Omental fat pad (tissue), 4 donors: ENCODE data around the gene TAP2. TPM values are rescaled to one million over a fixed set of nuclear protein-coding genes. Genes with fewer than 3 reads are reported as not detected.

Experiments used
- ATAC-seq: fragments of 150-250 bp; one replicate; pipeline ENCODE4 v1.9.1; 2016; ENCODE audit warnings: mild to moderate bottlenecking, moderate library complexity; ENCODE audit not compliant: low FRiP score
- DNase-seq: peaks from one replicate; pipeline ENCODE4 v3.0.0-alpha.2; 2019; ENCODE audit warnings: low spot score
- total RNA-seq, 4 donors: library from RNA; depleted of rRNA; stranded (reverse); fragments of >200 nt; gene quantifications; one replicate each; pipeline ENCODE4 v1.1.0, GENCODE V29; 2016
- TF ChIP-seq, protein P1 (sequence below), 3 donors: fragments of 450-650 bp; IDR thresholded peaks; one replicate each; pipeline ENCODE4 v1.5.1; 2016 to 2017; ENCODE audit warnings: antibody characterized with exemption in 3 of 3, mild to moderate bottlenecking in 3 of 3, moderate library complexity in 2 of 3

Gene TAP2
- total RNA-seq, 4 donors from 2014 or later, result 10.1 to 54.5 (median 20.0) TPM

- no peak for DNase-seq
These were observed 27.3 kb upstream of the TAP2 start for GRCh38 chr6:32865724-32866443.

DNA sequence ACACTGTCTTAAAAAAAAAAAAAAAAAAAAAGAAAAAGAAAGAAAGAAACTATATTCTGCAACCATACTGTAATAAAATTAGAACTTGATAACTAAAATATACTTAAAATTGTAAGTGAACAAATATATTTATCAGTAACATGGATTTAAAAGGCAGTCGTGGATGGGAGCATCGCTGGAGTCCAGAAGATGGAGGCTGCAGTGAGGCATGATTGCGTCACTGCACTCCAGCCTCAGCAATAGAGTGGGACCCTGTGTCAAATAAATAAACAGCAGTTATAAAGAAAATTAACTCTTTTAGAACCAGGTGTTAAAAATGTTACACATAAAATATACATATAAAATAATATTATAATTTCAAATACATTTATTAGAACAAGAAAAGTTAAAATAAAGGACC lies 24.2 kb upstream of the TAP2 start:
- TF ChIP-seq, protein P1, sequence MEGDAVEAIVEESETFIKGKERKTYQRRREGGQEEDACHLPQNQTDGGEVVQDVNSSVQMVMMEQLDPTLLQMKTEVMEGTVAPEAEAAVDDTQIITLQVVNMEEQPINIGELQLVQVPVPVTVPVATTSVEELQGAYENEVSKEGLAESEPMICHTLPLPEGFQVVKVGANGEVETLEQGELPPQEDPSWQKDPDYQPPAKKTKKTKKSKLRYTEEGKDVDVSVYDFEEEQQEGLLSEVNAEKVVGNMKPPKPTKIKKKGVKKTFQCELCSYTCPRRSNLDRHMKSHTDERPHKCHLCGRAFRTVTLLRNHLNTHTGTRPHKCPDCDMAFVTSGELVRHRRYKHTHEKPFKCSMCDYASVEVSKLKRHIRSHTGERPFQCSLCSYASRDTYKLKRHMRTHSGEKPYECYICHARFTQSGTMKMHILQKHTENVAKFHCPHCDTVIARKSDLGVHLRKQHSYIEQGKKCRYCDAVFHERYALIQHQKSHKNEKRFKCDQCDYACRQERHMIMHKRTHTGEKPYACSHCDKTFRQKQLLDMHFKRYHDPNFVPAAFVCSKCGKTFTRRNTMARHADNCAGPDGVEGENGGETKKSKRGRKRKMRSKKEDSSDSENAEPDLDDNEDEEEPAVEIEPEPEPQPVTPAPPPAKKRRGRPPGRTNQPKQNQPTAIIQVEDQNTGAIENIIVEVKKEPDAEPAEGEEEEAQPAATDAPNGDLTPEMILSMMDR (IDR thresholded peaks at IDR 0.05), result no peak
- ATAC-seq, result no peak

More at GRCh38 chr6:32865724-32866443, 27.3 kb upstream of the TAP2 start:
- TF ChIP-seq, protein P1 (IDR thresholded peaks at IDR 0.05), result no peak
- no peak for ATAC-seq

GRCh38 chr6:32860674-32861073 lies 22.1 kb upstream of the TAP2 start:
- DNase-seq (no peak), ATAC-seq (no peak)
- TF ChIP-seq, protein P1 (IDR thresholded peaks at IDR 0.05), result no peak

More for the DNA sequence above, 24.2 kb upstream of the TAP2 start:
- DNase-seq, result no peak

DNA sequence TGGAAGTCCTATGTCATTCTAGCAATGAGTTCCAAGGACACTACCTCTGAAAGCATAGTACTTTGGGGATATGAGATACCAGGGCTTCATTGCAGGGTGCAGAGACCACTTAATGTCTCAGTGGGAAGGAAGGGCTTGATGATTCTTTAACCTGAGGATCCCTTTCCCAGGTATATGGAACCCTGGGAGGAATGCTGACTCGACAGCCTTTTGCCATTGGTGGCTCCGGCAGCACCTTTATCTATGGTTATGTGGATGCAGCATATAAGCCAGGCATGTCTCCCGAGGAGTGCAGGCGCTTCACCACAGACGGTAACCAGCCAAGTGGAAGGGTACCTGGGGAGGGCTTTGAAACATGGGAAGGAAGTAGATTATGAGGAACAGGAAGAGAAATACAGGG lies 19.7 kb upstream of the TAP2 start:
- DNase-seq, result no peak
- TF ChIP-seq, protein P1 (IDR thresholded peaks at IDR 0.05), result no peak
- ATAC-seq, result no peak

DNA sequence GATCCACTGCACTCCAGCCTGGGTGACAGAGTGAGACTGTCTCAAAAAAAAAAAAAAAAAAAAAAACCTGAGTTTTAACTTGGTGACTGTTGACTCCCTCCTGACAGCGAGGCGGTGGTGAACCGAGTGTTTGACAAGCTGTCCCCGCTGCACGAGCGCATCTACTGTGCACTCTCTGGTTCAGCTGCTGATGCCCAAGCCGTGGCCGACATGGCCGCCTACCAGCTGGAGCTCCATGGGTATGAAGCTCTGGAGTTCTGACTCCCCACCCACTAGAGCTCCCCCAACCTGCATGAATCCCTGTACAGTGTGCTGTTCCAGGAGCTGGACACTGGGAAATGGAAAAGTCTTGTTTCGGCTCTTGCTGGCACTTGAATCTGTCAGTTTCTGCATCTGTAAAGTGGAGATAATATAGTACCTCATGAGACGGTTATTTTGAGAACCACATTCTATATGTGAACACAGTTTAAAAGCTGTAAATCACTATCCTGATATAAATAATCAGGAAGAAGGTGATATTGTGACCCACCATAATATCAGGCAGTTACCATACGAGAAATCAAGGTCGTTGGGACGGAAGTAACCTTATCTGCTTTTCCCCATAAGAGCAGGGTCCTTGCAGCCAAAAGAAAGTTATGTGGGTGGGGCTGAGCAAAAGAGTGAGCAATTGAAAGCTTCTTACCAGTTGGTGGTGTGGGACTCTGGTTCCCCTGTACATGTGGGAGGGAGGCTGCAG lies 18.8 kb upstream of the TAP2 start:
- ATAC-seq (no peak), DNase-seq (no peak)

DNA sequence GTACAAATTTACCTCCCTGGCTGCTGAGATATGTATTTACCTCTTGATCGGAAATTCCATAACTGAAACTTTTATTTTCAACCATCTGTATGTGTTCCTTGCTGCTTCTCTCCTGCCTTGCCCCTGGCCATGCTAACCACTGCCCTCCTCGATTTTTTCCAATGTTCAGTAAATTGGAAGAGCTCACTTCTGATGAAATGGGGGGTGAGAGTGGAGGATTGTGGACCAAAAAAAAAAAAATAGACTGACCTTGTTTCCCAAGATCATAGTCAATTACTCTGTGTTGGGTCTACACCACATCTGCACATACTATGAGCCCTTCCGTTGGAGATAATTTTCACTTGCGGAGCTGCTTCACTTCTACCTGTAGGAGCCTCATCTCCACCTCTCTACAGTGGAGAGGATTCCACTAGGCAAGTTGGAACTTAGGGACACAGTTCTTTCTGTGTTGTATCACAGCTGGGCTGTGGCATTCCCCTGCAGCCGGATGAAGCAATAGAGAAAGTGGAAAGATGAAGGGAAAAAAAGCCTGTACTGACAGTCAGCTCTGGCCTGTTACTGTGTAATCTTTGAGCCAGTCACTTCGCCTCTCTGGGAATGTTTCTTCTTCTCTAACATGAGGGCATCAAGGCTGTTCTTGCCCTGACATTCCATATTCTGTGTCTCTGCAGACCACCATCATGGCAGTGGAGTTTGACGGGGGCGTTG lies 17.1 kb upstream of the TAP2 start:
- ATAC-seq, result no peak
- DNase-seq, result no peak
- TF ChIP-seq, protein P1 (IDR thresholded peaks at IDR 0.05), result no peak

More for the DNA sequence above, 18.8 kb upstream of the TAP2 start:
- TF ChIP-seq, protein P1 (IDR thresholded peaks at IDR 0.05), result no peak
